ENCODE data around the gene ZNF697. TPM values are rescaled to one million over a fixed set of nuclear protein-coding genes. Genes with fewer than 3 reads are reported as not detected.

The ZNF697 gene
- total and polyA plus RNA-seq, 7 donors = 1.3 to 4.9 (median 2.9) TPM

DNA sequence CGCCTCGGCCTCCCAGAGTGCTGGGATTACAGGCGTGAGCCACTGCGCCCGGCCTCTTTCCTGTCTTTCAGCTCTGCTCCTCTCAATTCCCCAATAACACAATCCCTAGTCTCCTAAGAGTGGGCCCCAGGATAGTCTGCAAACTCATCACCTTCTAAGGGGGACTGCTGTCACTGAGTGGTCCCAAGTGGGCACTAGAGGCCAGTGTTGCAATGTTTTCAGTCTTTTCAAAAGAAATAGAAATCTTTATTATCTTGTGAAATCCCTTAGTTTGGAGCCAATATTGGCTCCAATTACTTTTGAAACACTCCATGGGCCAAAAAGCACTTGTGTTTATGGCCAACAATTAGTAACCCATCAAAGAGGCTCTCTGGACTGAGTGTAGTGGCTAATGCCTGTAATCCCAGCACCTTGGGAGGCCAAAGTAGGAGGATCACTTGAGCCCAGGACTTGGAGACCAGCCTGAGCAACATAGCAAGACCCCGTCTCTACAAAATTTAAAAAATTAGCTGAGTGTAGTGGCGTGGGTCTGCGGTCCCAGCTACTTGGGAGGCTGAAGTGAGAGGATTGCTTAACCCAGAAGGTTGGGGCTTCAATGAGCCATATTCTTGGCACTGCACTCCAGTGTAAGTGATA lies 28.6 kb upstream of the ZNF697 start:
- Histone ChIP-seq H3K9me3 (no peaks in the 10 kb centered on the region), H3K27ac (no peak overlapping the region), H3K4me3 (no peak overlapping the region), H3K36me3 (ENCODE audit: insufficient read depth in 1 of 2, low read depth in 1 of 2) (no peaks in the 10 kb centered on the region), H3K27me3 (ENCODE audit: insufficient read depth in 3 of 3, low read length in 2 of 3) (no peaks in the 10 kb centered on the region), H3K4me1 (no peaks in the 10 kb centered on the region)
- TF ChIP-seq CTCF (IDR thresholded peaks at IDR 0.05) = no peak
- WGBS, 3 donors = 62 to 79% (median 74%) methylated on average over 6 to 8 of the region's 8 CpGs
- intact Hi-C loops (cut with DNase I) = no loop called here
- DNase-seq (peak; percentile 58 to 72), ATAC-seq (peak; percentile 52 to 62 (median 58))

DNA sequence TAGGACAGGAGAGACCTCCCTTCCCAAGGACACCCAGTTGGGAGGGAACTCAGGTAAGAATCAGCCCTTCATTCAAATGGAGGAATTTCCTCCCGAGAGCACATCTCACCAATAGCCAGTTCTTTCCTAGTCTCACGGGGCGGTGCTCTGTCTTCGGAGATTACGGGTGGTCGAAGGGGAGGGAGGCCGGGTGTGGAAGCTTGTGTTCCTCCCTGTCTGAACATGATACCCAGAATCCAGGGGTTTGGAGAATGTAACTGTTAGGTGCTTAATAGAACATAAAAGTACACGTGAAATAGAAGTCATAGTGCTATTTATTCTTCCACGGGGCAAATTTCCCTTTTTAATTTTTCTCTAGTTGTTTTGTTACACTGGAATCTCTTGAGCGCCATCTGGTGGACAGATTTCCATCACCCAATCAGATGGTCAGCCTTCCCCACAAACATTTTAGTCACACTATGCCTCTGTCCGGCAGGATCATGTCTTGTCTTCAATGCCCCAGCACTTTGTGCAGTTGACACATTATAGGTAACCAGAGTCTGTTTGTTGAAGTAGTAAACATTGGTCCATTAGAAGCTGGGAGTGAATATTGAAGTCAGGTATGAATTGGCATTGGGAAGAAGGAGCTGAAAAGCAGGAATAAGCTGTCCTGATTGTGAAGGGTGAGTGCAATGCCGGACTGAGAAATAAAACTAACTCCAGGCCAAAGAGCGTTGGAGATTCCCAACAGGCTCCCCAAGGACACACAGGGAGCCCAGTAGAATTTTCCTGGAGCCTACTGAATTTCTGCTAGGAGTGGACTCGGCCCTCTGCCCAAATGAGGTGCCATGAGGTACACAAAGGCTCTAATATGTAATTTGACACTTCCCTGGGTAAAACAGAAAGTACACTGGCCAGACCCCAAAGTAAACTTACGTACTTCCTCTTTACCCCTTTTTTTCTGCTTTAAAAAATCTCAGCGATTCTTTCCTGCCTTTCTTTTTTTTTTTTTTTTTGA lies 27.6 kb upstream of the ZNF697 start:
- H3K27me3 ChIP-seq (ENCODE audit: insufficient read depth in 3 of 3, low read length in 2 of 3) = no peaks in the 10 kb centered on the region
- DNase-seq (peak; percentile 55 to 63), ATAC-seq (peak; percentile 83 to 91 (median 85))
- no peak overlapping the region for H3K27ac ChIP-seq
- peak overlapping the region; percentile 52 for H3K4me3 ChIP-seq
- no peaks in the 10 kb centered on the region for H3K9me3 ChIP-seq
- TF ChIP-seq CTCF (IDR thresholded peaks at IDR 0.05) = peak; percentile 91
- WGBS, 3 donors = 15 to 24% (median 19%) methylated on average over 16 of the region's 16 CpGs
- intact Hi-C loops (cut with DNase I) = loop anchor here (1.0 to 2.0 kb wide), 2 partner anchors 64 to 65 kb away; no protein-coding TSS in a partner anchor
- no peaks in the 10 kb centered on the region for H3K4me1 ChIP-seq
- H3K36me3 ChIP-seq (ENCODE audit: insufficient read depth in 1 of 2, low read depth in 1 of 2) = no peaks in the 10 kb centered on the region

GRCh38 chr1:119674835-119675289 lies 26.8 kb upstream of the ZNF697 start:
- 27 to 55% (median 46%) methylated on average over 6 of the region's 6 CpGs for WGBS, 3 donors
- TF ChIP-seq CTCF (IDR thresholded peaks at IDR 0.05) = no peak
- Histone ChIP-seq H3K27me3 (ENCODE audit: insufficient read depth in 3 of 3, low read length in 2 of 3) (no peaks in the 10 kb centered on the region), H3K4me3 (peak overlapping the region; percentile 52), H3K27ac (no peak overlapping the region), H3K36me3 (ENCODE audit: insufficient read depth in 1 of 2, low read depth in 1 of 2) (no peaks in the 10 kb centered on the region), H3K9me3 (no peaks in the 10 kb centered on the region), H3K4me1 (no peaks in the 10 kb centered on the region)
- ATAC-seq (peak in 3 of 4 donors; percentile 84 to 90 (median 88)), DNase-seq (peak; percentile 45 to 69)
- intact Hi-C loops (cut with DNase I) = loop anchor here (1.0 to 2.0 kb wide), 2 partner anchors 64 kb away; no protein-coding TSS in a partner anchor

GRCh38 chr1:119674111-119674526 lies 26.1 kb upstream of the ZNF697 start:
- Histone ChIP-seq H3K27me3 (ENCODE audit: insufficient read depth in 3 of 3, low read length in 2 of 3) (no peaks in the 10 kb centered on the region), H3K4me1 (no peaks in the 10 kb centered on the region), H3K4me3 (no peak overlapping the region), H3K9me3 (no peaks in the 10 kb centered on the region), H3K36me3 (ENCODE audit: insufficient read depth in 1 of 2, low read depth in 1 of 2) (no peaks in the 10 kb centered on the region), H3K27ac (no peak overlapping the region)
- WGBS, 3 donors = 83 to 88% (median 84%) methylated on average over 4 of the region's 4 CpGs
- DNase-seq = no peak
- no peak for ATAC-seq
- no peak for TF ChIP-seq CTCF (IDR thresholded peaks at IDR 0.05)
- intact Hi-C loops (cut with DNase I) = loop anchor here in 1 of 2 donors (2.0 kb wide), 1 partner anchor 63 kb away; no protein-coding TSS in a partner anchor
